Mucosa of rectum (tissue), 2 donors: ENCODE results near the gene SETDB1.

Experiments used
- H3K27ac ChIP-seq, 2 donors: one replicate each; pipeline ENCODE4 v1.7.0; 2013; ENCODE audit warnings: inconsistent platforms in 2 of 2, low read depth in 2 of 2, low read length in 2 of 2
- H3K27me3 ChIP-seq, 2 donors: one replicate each; pipeline ENCODE4 v1.7.0; 2013; ENCODE audit warnings: low read length in 2 of 2; ENCODE audit not compliant: control insufficient read depth in 2 of 2, insufficient read depth in 2 of 2
- H3K36me3 ChIP-seq, 2 donors: one replicate each; pipeline ENCODE4 v1.7.0; 2013; ENCODE audit warnings: low read length in 2 of 2; ENCODE audit not compliant: control insufficient read depth in 2 of 2, insufficient read depth in 2 of 2
- H3K4me1 ChIP-seq, 2 donors: one replicate each; pipeline ENCODE4 v1.7.0; 2013; ENCODE audit warnings: low read length in 2 of 2, mild to moderate bottlenecking in 1 of 2; ENCODE audit not compliant: control insufficient read depth in 2 of 2, insufficient read depth in 2 of 2
- H3K4me3 ChIP-seq, 2 donors: one replicate each; pipeline ENCODE4 v1.7.0; 2013; ENCODE audit warnings: low read length in 2 of 2
- H3K9ac ChIP-seq, 2 donors: one replicate each; pipeline ENCODE4 v1.7.0; 2013; ENCODE audit warnings: low read length in 2 of 2, low read depth in 1 of 2, mild to moderate bottlenecking in 1 of 2
- H3K9me3 ChIP-seq, 2 donors: one replicate each; pipeline ENCODE4 v1.7.0; 2013; ENCODE audit warnings: low read length in 2 of 2; ENCODE audit not compliant: control insufficient read depth in 2 of 2
- donor health status: healthy.
- donor health status: Normal muscosa, but diverticular disease.

Gene SETDB1

GRCh38 chr1:150902346-150902745, 23.8 kb upstream of the SETDB1 start:
- Histone ChIP-seq H3K27ac (no peak overlapping the region), H3K27me3 (no peaks in the 10 kb centered on the region), H3K9me3 (no peaks in the 10 kb centered on the region), H3K4me1 (no peaks in the 10 kb centered on the region), H3K9ac (no peak overlapping the region), H3K4me3 (no peak overlapping the region), H3K36me3 (no peaks in the 10 kb centered on the region)

- Histone ChIP-seq H3K4me3 (no peak overlapping the region), H3K4me1 (no peaks in the 10 kb centered on the region)
Measured at GRCh38 chr1:150902751-150903150, 23.4 kb upstream of the SETDB1 start.

GRCh38 chr1:150905301-150905700, 20.9 kb upstream of the SETDB1 start:
- H3K27ac ChIP-seq, result no peak overlapping the region
- no peaks in the 10 kb centered on the region for H3K27me3 ChIP-seq
- no peak overlapping the region for H3K9ac ChIP-seq
- no peaks in the 10 kb centered on the region for H3K9me3 ChIP-seq
- no peaks in the 10 kb centered on the region for H3K36me3 ChIP-seq
- H3K4me1 ChIP-seq, result no peaks in the 10 kb centered on the region
- no peak overlapping the region for H3K4me3 ChIP-seq

More at GRCh38 chr1:150902751-150903150, 23.4 kb upstream of the SETDB1 start:
- Histone ChIP-seq H3K9me3 (no peaks in the 10 kb centered on the region), H3K36me3 (no peaks in the 10 kb centered on the region), H3K27me3 (no peaks in the 10 kb centered on the region), H3K27ac (no peak overlapping the region), H3K9ac (no peak overlapping the region)

- no peak overlapping the region for H3K27ac ChIP-seq
- no peaks in the 10 kb centered on the region for H3K4me1 ChIP-seq
- no peaks in the 10 kb centered on the region for H3K36me3 ChIP-seq
- no peaks in the 10 kb centered on the region for H3K27me3 ChIP-seq
- no peak overlapping the region for H3K4me3 ChIP-seq
- no peaks in the 10 kb centered on the region for H3K9me3 ChIP-seq
- no peak overlapping the region for H3K9ac ChIP-seq
Measured at GRCh38 chr1:150906329-150906728, 19.8 kb upstream of the SETDB1 start.

- no peak overlapping the region for H3K27ac ChIP-seq
- no peak overlapping the region for H3K4me3 ChIP-seq
- H3K36me3 ChIP-seq, result no peaks in the 10 kb centered on the region
- H3K9ac ChIP-seq, result no peak overlapping the region
- no peaks in the 10 kb centered on the region for H3K9me3 ChIP-seq
- no peaks in the 10 kb centered on the region for H3K27me3 ChIP-seq
- H3K4me1 ChIP-seq, result no peaks in the 10 kb centered on the region
Measured at GRCh38 chr1:150906813-150907212, 19.4 kb upstream of the SETDB1 start.

GRCh38 chr1:150909585-150910180, 16.5 kb upstream of the SETDB1 start:
- no peak overlapping the region for H3K4me3 ChIP-seq
- H3K4me1 ChIP-seq, result no peaks in the 10 kb centered on the region
- H3K9me3 ChIP-seq, result no peaks in the 10 kb centered on the region
- no peaks in the 10 kb centered on the region for H3K36me3 ChIP-seq
- H3K27ac ChIP-seq, result no peak overlapping the region
- H3K27me3 ChIP-seq, result no peaks in the 10 kb centered on the region
- H3K9ac ChIP-seq, result no peak overlapping the region

- Histone ChIP-seq H3K4me1 (no peaks in the 10 kb centered on the region), H3K36me3 (no peaks in the 10 kb centered on the region), H3K27ac (no peak overlapping the region), H3K9me3 (no peaks in the 10 kb centered on the region), H3K9ac (no peak overlapping the region), H3K27me3 (no peaks in the 10 kb centered on the region), H3K4me3 (no peak overlapping the region)
Measured at GRCh38 chr1:150912623-150913022, 13.5 kb upstream of the SETDB1 start.

- Histone ChIP-seq H3K36me3 (no peaks in the 10 kb centered on the region), H3K4me3 (no peak overlapping the region), H3K9ac (no peak overlapping the region), H3K27ac (no peak overlapping the region), H3K4me1 (peaks cover 3% of the 10 kb centered on the region in 2 donors), H3K27me3 (no peaks in the 10 kb centered on the region), H3K9me3 (no peaks in the 10 kb centered on the region)
Measured at GRCh38 chr1:150917387-150917786, 8.8 kb upstream of the SETDB1 start.

- H3K27ac ChIP-seq, result no peak overlapping the region
Measured at GRCh38 chr1:150922519-150922975, 3.6 kb upstream of the SETDB1 start.

GRCh38 chr1:150925080-150925479, 1.1 kb upstream of the SETDB1 start:
- peaks cover 3 to 5% of the 10 kb centered on the region in 2 donors for H3K4me1 ChIP-seq
- no peak overlapping the region for H3K27ac ChIP-seq
- no peaks in the 10 kb centered on the region for H3K27me3 ChIP-seq
- H3K9ac ChIP-seq, result no peak overlapping the region
- H3K4me3 ChIP-seq, result no peak overlapping the region
- H3K9me3 ChIP-seq, result no peaks in the 10 kb centered on the region
- peaks cover 6 to 16% of the 10 kb centered on the region in 2 donors for H3K36me3 ChIP-seq

More at GRCh38 chr1:150922519-150922975, 3.6 kb upstream of the SETDB1 start:
- Histone ChIP-seq H3K9ac (no peak overlapping the region), H3K4me3 (no peak overlapping the region), H3K9me3 (no peaks in the 10 kb centered on the region), H3K4me1 (peaks cover 3 to 5% of the 10 kb centered on the region in 2 donors), H3K36me3 (peaks cover 0 to under 1% of the 10 kb centered on the region in 2 donors), H3K27me3 (no peaks in the 10 kb centered on the region)
